Inflammatory macrophage treated with lipopolysaccharide for 1 hour (primary cell): ENCODE results near the gene SPIN1.

Source experiments
- DNase-seq, 2 donors: peaks; one replicate each; pipeline ENCODE4 v3.0.0-alpha.2; 2020 to 2022

Gene SPIN1

DNA sequence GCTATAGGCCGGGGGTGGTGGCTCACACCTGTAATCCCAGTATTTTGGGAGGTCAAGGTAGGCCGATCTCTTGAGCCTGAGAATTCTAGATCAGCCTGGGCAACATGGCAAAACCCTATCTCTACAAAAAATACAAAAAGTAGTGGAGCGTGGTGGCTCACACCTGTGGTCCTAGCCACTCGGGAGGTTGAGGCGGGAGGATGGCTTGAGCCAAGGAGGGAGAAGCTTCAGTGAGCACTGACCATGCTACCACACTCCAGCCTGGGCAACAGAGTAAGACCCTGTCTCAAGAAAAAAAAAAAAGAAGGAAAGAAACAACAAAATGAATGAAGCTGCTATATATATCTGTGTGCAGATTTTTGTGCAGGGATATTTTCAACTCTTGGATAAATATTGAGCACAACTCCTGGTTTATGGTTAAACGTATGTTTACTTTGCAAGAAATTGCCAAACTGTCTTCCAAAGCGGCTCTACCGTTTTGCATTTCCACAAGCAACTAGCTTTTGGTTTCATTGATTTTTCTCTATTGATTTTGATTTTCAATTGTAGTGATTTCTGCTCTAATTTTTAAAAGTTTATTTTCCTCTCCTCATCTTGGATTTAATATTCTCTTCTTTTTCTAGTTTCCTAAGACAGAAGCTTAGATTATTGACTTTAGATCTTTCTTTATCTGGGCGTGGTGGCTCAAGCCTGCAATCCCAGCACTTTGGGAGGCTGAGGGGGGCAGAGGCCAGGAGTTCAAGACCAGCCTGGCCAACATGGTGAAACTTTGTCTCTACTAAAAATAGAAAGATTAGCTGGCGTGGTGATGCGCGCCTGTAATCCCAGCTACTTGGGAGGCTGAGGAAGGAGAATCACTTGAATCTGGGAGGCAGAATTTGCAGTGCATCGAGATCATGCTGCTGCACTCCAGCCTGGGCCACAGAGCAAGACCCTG, 49.2 kb downstream of the SPIN1 start:
- DNase-seq, result no peak

GRCh38 chr9:88438811-88439210, 50.6 kb downstream of the SPIN1 start:
- no peak for DNase-seq

GRCh38 chr9:88441301-88442007, 53.2 kb downstream of the SPIN1 start:
- DNase-seq, result no peak

DNA sequence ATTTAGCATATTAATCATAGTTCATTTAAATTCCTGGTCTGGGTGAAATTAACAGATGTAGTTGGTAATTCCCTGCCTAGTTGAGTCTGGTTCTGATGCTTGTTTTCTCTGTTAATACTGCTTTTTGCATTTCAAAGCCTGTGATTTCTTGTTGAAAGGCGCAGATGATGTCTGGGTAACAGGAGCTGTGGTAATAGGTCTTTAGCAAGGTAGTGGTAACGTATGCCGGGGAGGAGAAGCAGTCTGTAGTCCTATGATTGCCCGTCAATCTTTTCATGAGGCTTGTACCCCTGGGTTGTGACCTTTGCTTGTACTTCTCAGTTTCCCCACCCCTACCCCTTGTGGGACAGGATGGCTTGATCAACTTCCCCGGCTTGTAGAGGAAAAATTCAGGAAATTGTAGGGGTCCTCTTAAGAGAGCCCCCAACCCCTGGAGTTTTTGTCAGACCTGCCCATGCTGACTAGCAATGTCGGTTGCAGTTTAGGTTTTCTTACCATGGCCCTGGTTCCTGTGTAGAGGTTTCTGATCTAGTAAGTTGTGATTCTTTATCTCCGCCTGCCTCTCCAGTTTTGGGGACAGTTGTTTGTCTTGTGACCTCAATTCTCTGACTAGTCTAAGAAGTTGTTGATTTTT, 55.4 kb downstream of the SPIN1 start:
- DNase-seq, result no peak

DNA sequence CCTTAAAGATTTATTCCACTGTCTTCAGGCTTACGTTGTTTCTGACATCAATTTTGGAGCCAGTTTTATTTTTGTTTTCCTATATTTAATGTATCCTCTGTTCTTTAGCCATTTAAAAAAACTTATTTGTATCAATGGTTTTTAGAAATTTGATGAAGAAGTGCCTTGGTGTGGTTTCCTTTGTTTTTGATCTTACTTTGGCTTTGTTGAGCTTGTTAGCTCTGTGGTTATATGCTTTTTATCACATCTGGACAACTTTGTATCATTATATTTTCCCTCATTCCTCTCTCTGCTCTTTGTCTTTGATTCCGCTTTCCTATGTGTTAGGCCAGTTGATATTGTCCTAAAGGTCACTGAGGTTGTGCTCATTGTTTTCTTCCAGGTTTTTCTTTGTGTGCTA, 58.5 kb downstream of the SPIN1 start:
- no peak for DNase-seq

DNA sequence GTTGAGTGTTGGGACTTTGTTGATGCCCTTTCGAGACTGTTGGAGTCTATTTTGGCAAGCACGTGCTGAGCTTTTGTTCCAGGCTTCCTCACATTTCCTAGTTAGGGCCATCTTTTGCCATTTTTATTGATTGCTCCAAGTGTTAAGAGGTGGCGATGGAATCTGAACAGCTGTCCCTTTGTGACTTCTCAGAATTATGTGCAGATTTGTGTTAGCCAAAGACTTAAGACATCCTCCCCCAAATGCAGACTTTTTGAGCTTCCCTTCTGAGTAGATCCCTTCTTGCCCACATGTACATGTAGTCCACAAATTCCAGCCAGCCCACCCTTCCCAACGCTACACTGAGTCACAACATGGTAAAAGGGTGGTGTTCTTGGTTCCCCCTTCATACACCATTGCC, 59.2 kb downstream of the SPIN1 start:
- no peak for DNase-seq

- no peak for DNase-seq
These were observed 62.9 kb downstream of the SPIN1 start for GRCh38 chr9:88451160-88451559.

GRCh38 chr9:88458716-88459465, 70.6 kb downstream of the SPIN1 start:
- no peak for DNase-seq

GRCh38 chr9:88460587-88461332, 72.5 kb downstream of the SPIN1 start:
- peak; percentile 3 to 47 for DNase-seq

GRCh38 chr9:88462191-88462590, 73.9 kb downstream of the SPIN1 start:
- DNase-seq, result no peak

- no peak for DNase-seq
These were observed 76.6 kb downstream of the SPIN1 start for GRCh38 chr9:88464851-88465250.

GRCh38 chr9:88468226-88468625, 80.0 kb downstream of the SPIN1 start:
- no peak for DNase-seq

GRCh38 chr9:88476491-88477271, 88.4 kb downstream of the SPIN1 start:
- no peak for DNase-seq

GRCh38 chr9:88477300-88477751, 89.1 kb downstream of the SPIN1 start:
- DNase-seq, result no peak

- DNase-seq, result no peak
These were observed 90.0 kb downstream of the SPIN1 start for GRCh38 chr9:88478246-88478645.

DNA sequence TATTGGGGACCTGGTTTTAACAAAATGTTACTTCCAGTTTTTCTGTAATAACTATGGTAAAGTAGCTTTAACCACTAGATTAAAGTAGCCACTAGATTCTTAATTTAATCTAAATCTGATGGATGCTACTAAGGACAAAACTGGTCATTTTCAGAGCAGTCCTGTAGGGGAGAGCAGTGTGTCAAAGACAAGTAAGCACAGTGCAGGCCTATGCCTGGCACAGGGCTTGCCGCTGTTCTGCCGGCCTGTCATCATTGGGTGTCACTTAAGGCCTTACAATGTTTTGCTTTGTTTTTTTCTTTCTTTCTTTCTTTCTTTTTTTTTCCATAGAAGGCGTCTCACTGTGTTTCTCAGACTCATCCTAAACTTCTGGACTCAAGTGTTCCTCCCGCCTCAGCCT, 93.7 kb downstream of the SPIN1 start:
- DNase-seq, result no peak

DNA sequence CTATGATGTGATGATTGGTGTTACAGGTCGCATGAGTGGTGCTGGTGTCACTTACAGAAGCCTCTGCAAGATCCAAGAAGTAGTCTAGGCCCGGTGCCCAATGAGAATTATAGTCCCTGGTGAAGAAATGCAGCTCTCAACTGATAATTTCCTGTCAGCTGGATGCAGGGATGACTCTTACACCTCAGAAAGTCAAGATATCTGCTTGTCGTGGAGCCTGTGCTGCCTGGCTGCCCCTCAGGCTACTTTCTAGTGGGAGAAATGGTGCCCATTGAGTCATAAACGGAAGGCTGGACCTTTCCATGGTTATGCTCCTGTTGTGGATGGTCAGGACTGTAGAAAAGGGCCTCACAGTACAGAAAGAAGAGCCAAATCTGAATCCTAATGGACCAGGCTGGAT, 99.9 kb downstream of the SPIN1 start:
- DNase-seq, result no peak

DNA sequence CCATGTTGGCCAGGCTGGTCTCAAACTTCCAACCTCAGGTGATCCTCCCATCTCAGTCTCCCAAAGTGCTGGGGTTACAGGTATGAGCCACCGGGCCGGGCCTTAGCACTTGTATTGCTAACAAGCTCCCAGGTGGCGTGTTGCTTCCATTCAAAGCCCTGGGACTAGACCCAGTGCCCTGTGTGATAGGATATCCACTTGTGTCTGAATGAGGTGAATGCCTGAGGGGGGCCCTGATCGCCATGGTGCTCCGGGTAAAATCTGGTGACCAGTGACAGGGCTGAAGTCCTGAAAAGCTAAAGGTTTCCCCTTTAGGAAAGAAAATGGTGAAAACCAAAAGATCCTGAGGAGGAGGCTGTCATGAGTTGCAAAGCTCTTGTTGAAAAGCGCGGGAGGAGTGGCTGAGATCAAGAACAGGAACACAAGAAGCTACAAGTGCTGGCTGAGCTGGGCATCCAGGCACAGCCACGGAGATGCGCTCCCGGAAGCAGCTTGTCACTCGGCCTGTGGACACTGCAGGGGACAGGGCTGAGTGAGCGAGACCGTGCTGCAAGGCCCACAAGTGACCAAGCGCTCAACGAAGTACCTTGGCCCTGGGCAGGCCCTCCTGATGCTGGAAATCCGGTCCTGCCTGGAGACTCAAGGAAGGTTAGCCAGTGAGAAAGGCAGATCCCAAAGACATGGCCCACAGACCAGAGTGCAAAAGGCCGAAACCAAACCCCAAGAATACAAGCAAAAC, 106.9 kb downstream of the SPIN1 start:
- DNase-seq, result no peak

DNA sequence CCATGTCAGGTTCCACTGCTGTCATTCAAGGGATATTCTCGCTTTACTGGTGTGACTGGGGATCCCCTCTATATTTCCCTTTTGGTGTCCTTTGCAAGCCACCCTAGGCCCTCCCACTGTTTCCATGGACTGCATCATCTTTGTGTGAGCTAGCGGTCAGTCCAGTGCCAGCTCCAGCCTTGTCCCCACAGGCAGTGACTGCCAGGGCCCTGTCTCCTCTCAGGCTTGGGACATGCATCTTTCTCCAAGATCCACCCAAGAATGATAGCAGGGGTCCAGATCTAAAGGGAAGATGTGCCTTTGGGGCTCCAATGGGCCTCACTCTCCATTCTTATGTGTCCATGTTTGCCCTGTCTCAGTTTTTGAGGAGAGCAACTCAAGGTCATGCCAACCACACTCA, 109.0 kb downstream of the SPIN1 start:
- DNase-seq, result peak in 1 of 2 donors; percentile 35

- DNase-seq, result no peak
These were observed 110.6 kb downstream of the SPIN1 start for GRCh38 chr9:88498880-88499279.

GRCh38 chr9:88501086-88501485, 112.8 kb downstream of the SPIN1 start:
- DNase-seq, result no peak
